ENCODE data around the gene FLOT1. TPM values are rescaled to one million over a fixed set of nuclear protein-coding genes. Genes with fewer than 3 reads are reported as not detected.

FLOT1 gene
- total RNA-seq, 1 donor from 2014 or later = 238 TPM

GRCh38 chr6:30750379-30750668 is 7.8 kb upstream of the FLOT1 start:
- no peak for ATAC-seq
- intact Hi-C loops (cut with micrococcal nuclease) = no loop called here

GRCh38 chr6:30749554-30750378 is 7.3 kb upstream of the FLOT1 start:
- ATAC-seq = no peak
- no peak for DNase-seq
- intact Hi-C loops (cut with micrococcal nuclease) = loop anchor here (10.0 kb wide), 1 partner anchor 75 kb away; no protein-coding TSS in a partner anchor

More at GRCh38 chr6:30750379-30750668, 7.8 kb upstream of the FLOT1 start:
- no peak for DNase-seq

GRCh38 chr6:30748851-30749540 is 6.5 kb upstream of the FLOT1 start:
- intact Hi-C loops (cut with micrococcal nuclease) = loop anchor here (10.0 kb wide), 1 partner anchor 76 kb away; no protein-coding TSS in a partner anchor
- ATAC-seq (no peak), DNase-seq (no peak)

GRCh38 chr6:30747902-30748769 is 5.6 kb upstream of the FLOT1 start:
- ATAC-seq (no peak), DNase-seq (no peak)
- intact Hi-C loops (cut with micrococcal nuclease) = loop anchor here (10.0 kb wide), 1 partner anchor 77 kb away; no protein-coding TSS in a partner anchor

GRCh38 chr6:30747300-30747687 is 4.8 kb upstream of the FLOT1 start:
- intact Hi-C loops (cut with micrococcal nuclease) = loop anchor here (10.0 kb wide), 1 partner anchor 78 kb away; no protein-coding TSS in a partner anchor
- ATAC-seq = no peak
- DNase-seq = no peak

GRCh38 chr6:30744054-30744805 is 1.7 kb upstream of the FLOT1 start, which contains the start of gene IER3:
Gene IER3, minus strand, starts transcription at chr6:30744547. Its CDS starts 29 bp downstream, at chr6:30744518.
- DNase-seq (peak; percentile 87), ATAC-seq (peak; percentile 62)
- intact Hi-C loops (cut with micrococcal nuclease) = loop anchor here (10.0 kb wide), 1 partner anchor 81 kb away; no protein-coding TSS in a partner anchor

- intact Hi-C loops (cut with micrococcal nuclease) = loop anchor here (10.0 kb wide), 1 partner anchor 81 kb away; no protein-coding TSS in a partner anchor
- DNase-seq (peak; percentile 55), ATAC-seq (peak; percentile 31)
Observed at GRCh38 chr6:30743099-30744053, 889 bp upstream of the FLOT1 start.

GRCh38 chr6:30741789-30742315 is 635 bp downstream of the FLOT1 start:
- ATAC-seq = peak; percentile 34
- intact Hi-C loops (cut with micrococcal nuclease) = loop anchor here (10.0 kb wide), 1 partner anchor 83 kb away; no protein-coding TSS in a partner anchor
- DNase-seq = peak; percentile 73

GRCh38 chr6:30741063-30741779 is 1.3 kb downstream of the FLOT1 start:
- intact Hi-C loops (cut with micrococcal nuclease) = loop anchor here (10.0 kb wide), 1 partner anchor 84 kb away; no protein-coding TSS in a partner anchor
- DNase-seq (no peak), ATAC-seq (no peak)

GRCh38 chr6:30740540-30740870 is 2.0 kb downstream of the FLOT1 start:
- intact Hi-C loops (cut with micrococcal nuclease) = loop anchor here (10.0 kb wide), 1 partner anchor 84 kb away; no protein-coding TSS in a partner anchor
- no peak for DNase-seq
- ATAC-seq = no peak

GRCh38 chr6:30738532-30738931 is 4.0 kb downstream of the FLOT1 start:
- ATAC-seq (no peak), DNase-seq (no peak)
- intact Hi-C loops (cut with micrococcal nuclease) = no loop called here

GRCh38 chr6:30735668-30736314 is 6.7 kb downstream of the FLOT1 start:
- DNase-seq (no peak), ATAC-seq (no peak)
- intact Hi-C loops (cut with micrococcal nuclease) = no loop called here

- intact Hi-C loops (cut with micrococcal nuclease) = no loop called here
- no peak for ATAC-seq
- no peak for DNase-seq
Observed at GRCh38 chr6:30732237-30732943, 10.1 kb downstream of the FLOT1 start.

- peak; percentile 83 for DNase-seq
- peak; percentile 78 for ATAC-seq
- intact Hi-C loops (cut with micrococcal nuclease) = no loop called here
Observed at GRCh38 chr6:30730601-30731435, 11.7 kb downstream of the FLOT1 start.

All from left ventricle myocardium superior (tissue), 1 donor.